SK-N-SH treated with all-trans-retinoic acid at 6 μM for 48 hours (cell line): ENCODE measurements around the gene SKIC8.

ENCODE experiments used
- ARNTL ChIP-seq: fragments of 450-650 bp; formaldehyde crosslinking; IDR thresholded peaks from 2 replicates; pipeline ENCODE4 v1.5.0; 2020; ENCODE audit warnings: low read depth, mild to moderate bottlenecking, moderate library complexity, borderline replicate concordance
- ESRRG ChIP-seq: fragments of 250-450 bp; sonication (Bioruptor Pico); IDR thresholded peaks from 2 replicates; pipeline ENCODE4 v1.6.1; 2021; ENCODE audit warnings: mild to moderate bottlenecking
- GLIS3 ChIP-seq: fragments of 250-450 bp; sonication (Bioruptor Pico); IDR thresholded peaks from 2 replicates; pipeline ENCODE4 v1.5.0; 2020; ENCODE audit warnings: mild to moderate bottlenecking, moderate library complexity
- ISL1 ChIP-seq: fragments of 250-450 bp; sonication (Bioruptor Pico); IDR thresholded peaks from 2 replicates; pipeline ENCODE4 v2.1.2; 2022; ENCODE audit warnings: mild to moderate bottlenecking, moderate library complexity
- OSR1 ChIP-seq: fragments of 250-450 bp; sonication (Bioruptor Pico); IDR thresholded peaks from 2 replicates; pipeline ENCODE4 v1.8.0; 2022; ENCODE audit warnings: moderate library complexity, mild to moderate bottlenecking, inconsistent platforms
- RARB ChIP-seq: fragments of 250-450 bp; sonication (Bioruptor Pico); IDR thresholded peaks from 2 replicates; pipeline ENCODE4 v1.8.0; 2021; ENCODE audit warnings: mild to moderate bottlenecking, moderate library complexity
- TCF4 ChIP-seq: fragments of 250-450 bp; sonication (Bioruptor Pico); IDR thresholded peaks from 2 replicates; pipeline ENCODE4 v1.8.0; 2021; ENCODE audit warnings: mild to moderate bottlenecking, moderate library complexity, borderline replicate concordance
- ZC3H10 ChIP-seq: fragments of 250-450 bp; sonication (Bioruptor Pico); IDR thresholded peaks from 2 replicates; pipeline ENCODE4 v1.5.1; 2021; ENCODE audit warnings: mild to moderate bottlenecking, moderate library complexity
- ZFP30 ChIP-seq: fragments of 450-650 bp; formaldehyde crosslinking; IDR thresholded peaks from 2 replicates; pipeline ENCODE4 v1.5.0; 2022; ENCODE audit warnings: mild to moderate bottlenecking, moderate library complexity
- TF ChIP-seq, protein P1 (sequence below): fragments of 250-450 bp; sonication (Bioruptor Pico); IDR thresholded peaks from 2 replicates; pipeline ENCODE4 v1.8.0; 2021; ENCODE audit warnings: low read depth, mild to moderate bottlenecking, moderate library complexity, borderline replicate concordance
- TF ChIP-seq, protein P2 (sequence below): fragments of 250-450 bp; sonication (Bioruptor Pico); IDR thresholded peaks from 2 replicates; pipeline ENCODE4 v1.8.0; 2020; ENCODE audit warnings: mild to moderate bottlenecking, moderate library complexity, borderline replicate concordance
- TF ChIP-seq, protein P3 (sequence below): fragments of 250-450 bp; sonication (Bioruptor Pico); IDR thresholded peaks from 2 replicates; pipeline ENCODE4 v1.5.1; 2020; ENCODE audit warnings: low read depth, mild to moderate bottlenecking, moderate library complexity

DNA sequence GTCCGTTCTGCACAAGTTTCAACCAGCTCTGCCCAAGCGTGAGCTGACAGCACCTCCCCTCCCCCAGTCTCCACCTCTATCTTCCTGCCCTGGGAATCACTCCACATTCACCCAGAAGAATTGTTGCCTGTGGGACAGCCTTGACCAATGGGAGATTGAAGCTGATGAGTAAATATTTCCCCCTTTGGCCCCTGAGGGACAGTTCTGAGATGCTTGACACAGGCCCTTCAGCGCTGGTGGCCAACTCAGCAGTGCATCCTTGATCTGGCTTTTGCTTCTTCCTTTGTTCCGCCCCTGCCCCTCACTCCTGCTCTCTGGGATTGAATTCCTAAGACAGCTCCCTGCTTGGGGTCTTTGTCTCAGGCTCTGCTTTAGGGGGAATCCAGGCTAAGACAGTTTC, 13.1 kb upstream of the SKIC8 start:
- TF ChIP-seq ISL1 (CRISPR knock-in tag) = no peak
- no peak for TF ChIP-seq RARB (CRISPR knock-in tag)
- no peak for TF ChIP-seq TCF4 (CRISPR knock-in tag)
- TF ChIP-seq ARNTL (CRISPR knock-in tag) = no peak
- TF ChIP-seq GLIS3 (CRISPR knock-in tag) = no peak
- no peak for TF ChIP-seq OSR1 (CRISPR knock-in tag)
- TF ChIP-seq, protein P1, sequence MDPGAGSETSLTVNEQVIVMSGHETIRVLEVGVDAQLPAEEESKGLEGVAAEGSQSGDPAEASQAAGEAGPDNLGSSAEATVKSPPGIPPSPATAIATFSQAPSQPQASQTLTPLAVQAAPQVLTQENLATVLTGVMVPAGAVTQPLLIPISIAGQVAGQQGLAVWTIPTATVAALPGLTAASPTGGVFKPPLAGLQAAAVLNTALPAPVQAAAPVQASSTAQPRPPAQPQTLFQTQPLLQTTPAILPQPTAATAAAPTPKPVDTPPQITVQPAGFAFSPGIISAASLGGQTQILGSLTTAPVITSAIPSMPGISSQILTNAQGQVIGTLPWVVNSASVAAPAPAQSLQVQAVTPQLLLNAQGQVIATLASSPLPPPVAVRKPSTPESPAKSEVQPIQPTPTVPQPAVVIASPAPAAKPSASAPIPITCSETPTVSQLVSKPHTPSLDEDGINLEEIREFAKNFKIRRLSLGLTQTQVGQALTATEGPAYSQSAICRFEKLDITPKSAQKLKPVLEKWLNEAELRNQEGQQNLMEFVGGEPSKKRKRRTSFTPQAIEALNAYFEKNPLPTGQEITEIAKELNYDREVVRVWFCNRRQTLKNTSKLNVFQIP = no peak
- TF ChIP-seq ZC3H10 (CRISPR knock-in tag) = no peak
- TF ChIP-seq, protein P2, sequence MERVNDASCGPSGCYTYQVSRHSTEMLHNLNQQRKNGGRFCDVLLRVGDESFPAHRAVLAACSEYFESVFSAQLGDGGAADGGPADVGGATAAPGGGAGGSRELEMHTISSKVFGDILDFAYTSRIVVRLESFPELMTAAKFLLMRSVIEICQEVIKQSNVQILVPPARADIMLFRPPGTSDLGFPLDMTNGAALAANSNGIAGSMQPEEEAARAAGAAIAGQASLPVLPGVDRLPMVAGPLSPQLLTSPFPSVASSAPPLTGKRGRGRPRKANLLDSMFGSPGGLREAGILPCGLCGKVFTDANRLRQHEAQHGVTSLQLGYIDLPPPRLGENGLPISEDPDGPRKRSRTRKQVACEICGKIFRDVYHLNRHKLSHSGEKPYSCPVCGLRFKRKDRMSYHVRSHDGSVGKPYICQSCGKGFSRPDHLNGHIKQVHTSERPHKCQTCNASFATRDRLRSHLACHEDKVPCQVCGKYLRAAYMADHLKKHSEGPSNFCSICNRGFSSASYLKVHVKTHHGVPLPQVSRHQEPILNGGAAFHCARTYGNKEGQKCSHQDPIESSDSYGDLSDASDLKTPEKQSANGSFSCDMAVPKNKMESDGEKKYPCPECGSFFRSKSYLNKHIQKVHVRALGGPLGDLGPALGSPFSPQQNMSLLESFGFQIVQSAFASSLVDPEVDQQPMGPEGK = no peak
- TF ChIP-seq, protein P3, sequence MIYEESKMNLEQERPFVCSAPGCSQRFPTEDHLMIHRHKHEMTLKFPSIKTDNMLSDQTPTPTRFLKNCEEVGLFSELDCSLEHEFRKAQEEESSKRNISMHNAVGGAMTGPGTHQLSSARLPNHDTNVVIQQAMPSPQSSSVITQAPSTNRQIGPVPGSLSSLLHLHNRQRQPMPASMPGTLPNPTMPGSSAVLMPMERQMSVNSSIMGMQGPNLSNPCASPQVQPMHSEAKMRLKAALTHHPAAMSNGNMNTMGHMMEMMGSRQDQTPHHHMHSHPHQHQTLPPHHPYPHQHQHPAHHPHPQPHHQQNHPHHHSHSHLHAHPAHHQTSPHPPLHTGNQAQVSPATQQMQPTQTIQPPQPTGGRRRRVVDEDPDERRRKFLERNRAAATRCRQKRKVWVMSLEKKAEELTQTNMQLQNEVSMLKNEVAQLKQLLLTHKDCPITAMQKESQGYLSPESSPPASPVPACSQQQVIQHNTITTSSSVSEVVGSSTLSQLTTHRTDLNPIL = no peak
- no peak for TF ChIP-seq ZFP30 (CRISPR knock-in tag)
- no peak for TF ChIP-seq ESRRG (CRISPR knock-in tag)
